Measurements from ENCODE around the gene MED1. TPM values are rescaled to one million over a fixed set of nuclear protein-coding genes. Genes with fewer than 3 reads are reported as not detected.

Gene MED1
- polyA plus RNA-seq, 1 of the 3 experiments (the other 2 are of a cell fraction) = 12.3 TPM

DNA sequence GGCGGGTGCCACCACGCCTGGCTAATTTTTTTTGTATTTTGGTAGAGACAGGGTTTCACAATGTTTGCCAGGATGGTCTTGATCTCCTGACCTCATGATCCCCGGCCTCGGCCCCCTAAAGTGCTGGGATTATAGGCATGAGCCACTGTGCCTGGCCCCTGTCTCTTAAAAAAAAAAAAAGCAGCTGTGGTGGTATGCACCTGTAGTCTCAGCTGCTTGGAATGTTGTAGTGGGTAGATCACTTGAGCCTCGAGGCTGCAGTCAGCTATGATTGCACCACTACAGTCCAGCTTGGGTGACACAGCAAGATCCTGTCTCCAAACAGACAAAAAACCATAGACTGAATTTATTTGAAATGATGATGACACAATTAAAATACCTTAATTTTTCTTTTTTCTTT is 34.5 kb upstream of the MED1 start:
- ChIA-PET POLR2A (no interaction called here), CTCF (no interaction called here)
- Histone ChIP-seq H3K27me3 (ENCODE audit: insufficient read depth) (no peaks in the 10 kb centered on the region), H3K9me3 (no peaks in the 10 kb centered on the region), H4K20me1 (ENCODE audit: insufficient read depth) (peaks cover 15% of the 10 kb centered on the region; the same call in 1 of the 2 replicates), H3K4me1 (ENCODE audit: control insufficient read depth in 1 of 2, insufficient read depth in 2 of 2, low read depth in 1 of 2, low read length in 1 of 2) (peaks cover 0 to 4% of the 10 kb centered on the region in 2 experiments; a peak in 1 of 4 replicates), H3F3A (replicated peaks; ENCODE audit: insufficient read depth) (peaks cover 22% of the 10 kb centered on the region), H3K9me2 (no peaks in the 10 kb centered on the region), H3K9ac (0 out of 2 replicates have a peak overlapping the region, but pooled peaks have one; percentile 28), H3K4me2 (peak overlapping the region; percentile 12; the same call in 1 of the 2 replicates), H3K27ac (ENCODE audit: low read depth in 2 of 2, low read length in 1 of 2) (peak overlapping the region in 1 of 2 experiments; percentile 50; a peak in 2 of 4 replicates), H3K79me2 (ENCODE audit: insufficient read depth) (peaks cover 90% of the 10 kb centered on the region), H3K4me3 (ENCODE audit: low read depth in 2 of 2, low read length in 1 of 2) (no peak overlapping the region), H3K36me3 (replicated peaks in 1 of 2; ENCODE audit: control insufficient read depth in 1 of 2, insufficient read depth in 2 of 2, low read length in 1 of 2) (peaks cover 3 to 21% of the 10 kb centered on the region in 2 experiments), H2AFZ (ENCODE audit: low read depth) (no peak overlapping the region)
- no peak for DNase-seq
- 71% methylated on average over 5 of the region's 5 CpGs for WGBS (ENCODE audit: low lambda C conversion rate)
- no peak for TF ChIP-seq TCF12 (IDR thresholded peaks at IDR 0.05)
- TF ChIP-seq EP300 (IDR thresholded peaks at IDR 0.05; ENCODE audit: borderline replicate concordance in 1 of 2, low read depth in 1 of 2, low read length in 1 of 2) = no peak; a peak in 1 of 4 replicates
- TF ChIP-seq, protein P1, sequence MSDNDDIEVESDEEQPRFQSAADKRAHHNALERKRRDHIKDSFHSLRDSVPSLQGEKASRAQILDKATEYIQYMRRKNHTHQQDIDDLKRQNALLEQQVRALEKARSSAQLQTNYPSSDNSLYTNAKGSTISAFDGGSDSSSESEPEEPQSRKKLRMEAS (IDR thresholded peaks at IDR 0.05; ENCODE audit: low read depth) = peak; percentile 43; the same call in 1 of the 2 replicates
- TF ChIP-seq TEAD4 (IDR thresholded peaks at IDR 0.05; ENCODE audit: borderline replicate concordance, insufficient read depth) = 0 out of 2 replicates have a peak, but pooled peaks have one; percentile 29
- TF ChIP-seq, protein P2, sequence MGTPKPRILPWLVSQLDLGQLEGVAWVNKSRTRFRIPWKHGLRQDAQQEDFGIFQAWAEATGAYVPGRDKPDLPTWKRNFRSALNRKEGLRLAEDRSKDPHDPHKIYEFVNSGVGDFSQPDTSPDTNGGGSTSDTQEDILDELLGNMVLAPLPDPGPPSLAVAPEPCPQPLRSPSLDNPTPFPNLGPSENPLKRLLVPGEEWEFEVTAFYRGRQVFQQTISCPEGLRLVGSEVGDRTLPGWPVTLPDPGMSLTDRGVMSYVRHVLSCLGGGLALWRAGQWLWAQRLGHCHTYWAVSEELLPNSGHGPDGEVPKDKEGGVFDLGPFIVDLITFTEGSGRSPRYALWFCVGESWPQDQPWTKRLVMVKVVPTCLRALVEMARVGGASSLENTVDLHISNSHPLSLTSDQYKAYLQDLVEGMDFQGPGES (IDR thresholded peaks at IDR 0.05; ENCODE audit: low read depth, low read length) = no peak
- TF ChIP-seq FOSL2 (IDR thresholded peaks at IDR 0.05; ENCODE audit: borderline replicate concordance, low read depth) = peak; percentile 28; the same call in 1 of the 2 replicates
- TF ChIP-seq MXI1 (IDR thresholded peaks at IDR 0.05; ENCODE audit: low read depth, low read length) = no peak
- TF ChIP-seq, protein P3, sequence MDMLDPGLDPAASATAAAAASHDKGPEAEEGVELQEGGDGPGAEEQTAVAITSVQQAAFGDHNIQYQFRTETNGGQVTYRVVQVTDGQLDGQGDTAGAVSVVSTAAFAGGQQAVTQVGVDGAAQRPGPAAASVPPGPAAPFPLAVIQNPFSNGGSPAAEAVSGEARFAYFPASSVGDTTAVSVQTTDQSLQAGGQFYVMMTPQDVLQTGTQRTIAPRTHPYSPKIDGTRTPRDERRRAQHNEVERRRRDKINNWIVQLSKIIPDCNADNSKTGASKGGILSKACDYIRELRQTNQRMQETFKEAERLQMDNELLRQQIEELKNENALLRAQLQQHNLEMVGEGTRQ (IDR thresholded peaks at IDR 0.05; ENCODE audit: borderline replicate concordance, low read depth, low read length) = no peak
- TF ChIP-seq CHD2 (IDR thresholded peaks at IDR 0.05; ENCODE audit: low read length, partially characterized antibody) = no peak
- TF ChIP-seq SMC3 (IDR thresholded peaks at IDR 0.05; ENCODE audit: low read depth, low read length) = no peak
- TF ChIP-seq GATA2 (CRISPR knock-in tag; IDR thresholded peaks at IDR 0.05) = no peak
- TF ChIP-seq RXRA (IDR thresholded peaks at IDR 0.05; ENCODE audit: borderline replicate concordance, low read depth) = no peak
- TF ChIP-seq ELF1 (IDR thresholded peaks at IDR 0.05) = no peak
- TF ChIP-seq, protein P4, sequence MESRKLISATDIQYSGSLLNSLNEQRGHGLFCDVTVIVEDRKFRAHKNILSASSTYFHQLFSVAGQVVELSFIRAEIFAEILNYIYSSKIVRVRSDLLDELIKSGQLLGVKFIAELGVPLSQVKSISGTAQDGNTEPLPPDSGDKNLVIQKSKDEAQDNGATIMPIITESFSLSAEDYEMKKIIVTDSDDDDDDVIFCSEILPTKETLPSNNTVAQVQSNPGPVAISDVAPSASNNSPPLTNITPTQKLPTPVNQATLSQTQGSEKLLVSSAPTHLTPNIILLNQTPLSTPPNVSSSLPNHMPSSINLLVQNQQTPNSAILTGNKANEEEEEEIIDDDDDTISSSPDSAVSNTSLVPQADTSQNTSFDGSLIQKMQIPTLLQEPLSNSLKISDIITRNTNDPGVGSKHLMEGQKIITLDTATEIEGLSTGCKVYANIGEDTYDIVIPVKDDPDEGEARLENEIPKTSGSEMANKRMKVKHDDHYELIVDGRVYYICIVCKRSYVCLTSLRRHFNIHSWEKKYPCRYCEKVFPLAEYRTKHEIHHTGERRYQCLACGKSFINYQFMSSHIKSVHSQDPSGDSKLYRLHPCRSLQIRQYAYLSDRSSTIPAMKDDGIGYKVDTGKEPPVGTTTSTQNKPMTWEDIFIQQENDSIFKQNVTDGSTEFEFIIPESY (IDR thresholded peaks at IDR 0.05; ENCODE audit: borderline replicate concordance, low read depth) = no peak
- TF ChIP-seq MEF2A (IDR thresholded peaks at IDR 0.05; ENCODE audit: borderline replicate concordance, low read depth) = no peak
- TF ChIP-seq, protein P5, sequence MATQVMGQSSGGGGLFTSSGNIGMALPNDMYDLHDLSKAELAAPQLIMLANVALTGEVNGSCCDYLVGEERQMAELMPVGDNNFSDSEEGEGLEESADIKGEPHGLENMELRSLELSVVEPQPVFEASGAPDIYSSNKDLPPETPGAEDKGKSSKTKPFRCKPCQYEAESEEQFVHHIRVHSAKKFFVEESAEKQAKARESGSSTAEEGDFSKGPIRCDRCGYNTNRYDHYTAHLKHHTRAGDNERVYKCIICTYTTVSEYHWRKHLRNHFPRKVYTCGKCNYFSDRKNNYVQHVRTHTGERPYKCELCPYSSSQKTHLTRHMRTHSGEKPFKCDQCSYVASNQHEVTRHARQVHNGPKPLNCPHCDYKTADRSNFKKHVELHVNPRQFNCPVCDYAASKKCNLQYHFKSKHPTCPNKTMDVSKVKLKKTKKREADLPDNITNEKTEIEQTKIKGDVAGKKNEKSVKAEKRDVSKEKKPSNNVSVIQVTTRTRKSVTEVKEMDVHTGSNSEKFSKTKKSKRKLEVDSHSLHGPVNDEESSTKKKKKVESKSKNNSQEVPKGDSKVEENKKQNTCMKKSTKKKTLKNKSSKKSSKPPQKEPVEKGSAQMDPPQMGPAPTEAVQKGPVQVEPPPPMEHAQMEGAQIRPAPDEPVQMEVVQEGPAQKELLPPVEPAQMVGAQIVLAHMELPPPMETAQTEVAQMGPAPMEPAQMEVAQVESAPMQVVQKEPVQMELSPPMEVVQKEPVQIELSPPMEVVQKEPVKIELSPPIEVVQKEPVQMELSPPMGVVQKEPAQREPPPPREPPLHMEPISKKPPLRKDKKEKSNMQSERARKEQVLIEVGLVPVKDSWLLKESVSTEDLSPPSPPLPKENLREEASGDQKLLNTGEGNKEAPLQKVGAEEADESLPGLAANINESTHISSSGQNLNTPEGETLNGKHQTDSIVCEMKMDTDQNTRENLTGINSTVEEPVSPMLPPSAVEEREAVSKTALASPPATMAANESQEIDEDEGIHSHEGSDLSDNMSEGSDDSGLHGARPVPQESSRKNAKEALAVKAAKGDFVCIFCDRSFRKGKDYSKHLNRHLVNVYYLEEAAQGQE (IDR thresholded peaks at IDR 0.05; ENCODE audit: low read depth, low read length) = no peak
- TF ChIP-seq, protein P6, sequence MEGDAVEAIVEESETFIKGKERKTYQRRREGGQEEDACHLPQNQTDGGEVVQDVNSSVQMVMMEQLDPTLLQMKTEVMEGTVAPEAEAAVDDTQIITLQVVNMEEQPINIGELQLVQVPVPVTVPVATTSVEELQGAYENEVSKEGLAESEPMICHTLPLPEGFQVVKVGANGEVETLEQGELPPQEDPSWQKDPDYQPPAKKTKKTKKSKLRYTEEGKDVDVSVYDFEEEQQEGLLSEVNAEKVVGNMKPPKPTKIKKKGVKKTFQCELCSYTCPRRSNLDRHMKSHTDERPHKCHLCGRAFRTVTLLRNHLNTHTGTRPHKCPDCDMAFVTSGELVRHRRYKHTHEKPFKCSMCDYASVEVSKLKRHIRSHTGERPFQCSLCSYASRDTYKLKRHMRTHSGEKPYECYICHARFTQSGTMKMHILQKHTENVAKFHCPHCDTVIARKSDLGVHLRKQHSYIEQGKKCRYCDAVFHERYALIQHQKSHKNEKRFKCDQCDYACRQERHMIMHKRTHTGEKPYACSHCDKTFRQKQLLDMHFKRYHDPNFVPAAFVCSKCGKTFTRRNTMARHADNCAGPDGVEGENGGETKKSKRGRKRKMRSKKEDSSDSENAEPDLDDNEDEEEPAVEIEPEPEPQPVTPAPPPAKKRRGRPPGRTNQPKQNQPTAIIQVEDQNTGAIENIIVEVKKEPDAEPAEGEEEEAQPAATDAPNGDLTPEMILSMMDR (IDR thresholded peaks at IDR 0.05) = no peak
- TF ChIP-seq, protein P7, sequence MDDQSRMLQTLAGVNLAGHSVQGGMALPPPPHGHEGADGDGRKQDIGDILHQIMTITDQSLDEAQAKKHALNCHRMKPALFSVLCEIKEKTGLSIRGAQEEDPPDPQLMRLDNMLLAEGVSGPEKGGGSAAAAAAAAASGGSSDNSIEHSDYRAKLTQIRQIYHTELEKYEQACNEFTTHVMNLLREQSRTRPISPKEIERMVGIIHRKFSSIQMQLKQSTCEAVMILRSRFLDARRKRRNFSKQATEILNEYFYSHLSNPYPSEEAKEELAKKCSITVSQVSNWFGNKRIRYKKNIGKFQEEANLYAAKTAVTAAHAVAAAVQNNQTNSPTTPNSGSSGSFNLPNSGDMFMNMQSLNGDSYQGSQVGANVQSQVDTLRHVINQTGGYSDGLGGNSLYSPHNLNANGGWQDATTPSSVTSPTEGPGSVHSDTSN (IDR thresholded peaks at IDR 0.05) = no peak
- TF ChIP-seq RCOR1 (IDR thresholded peaks at IDR 0.05; ENCODE audit: low read length) = no peak
- no peak for TF ChIP-seq FOXM1 (IDR thresholded peaks at IDR 0.05; ENCODE audit: low read depth)
- no peak for TF ChIP-seq TAF1 (IDR thresholded peaks at IDR 0.05; ENCODE audit: borderline replicate concordance, low read depth, low read length)

Measured in SK-N-SH (cell line).